Mesothelial cell of epicardium (in vitro differentiated cells): Measurements from ENCODE around the gene GOLT1B. TPM values are rescaled to one million over a fixed set of nuclear protein-coding genes. Genes with fewer than 3 reads are reported as not detected.

Experiments used
- DNase-seq, 2 experiments: peaks; one replicate each; pipeline ENCODE4 v3.0.0; 2021; ENCODE audit warnings: low spot score in 2 of 2; ENCODE audit not compliant: unreplicated experiment in 2 of 2
- H3K27ac Mint-ChIP-seq: 2 replicates; pipeline ENCODE4 v1.8.0; 2021; ENCODE audit warnings: mixed read lengths
- H3K27me3 Mint-ChIP-seq: 2 replicates; pipeline ENCODE4 v1.8.0; 2021; ENCODE audit warnings: low read depth, mixed read lengths
- H3K36me3 Mint-ChIP-seq: 2 replicates; pipeline ENCODE4 v1.8.0; 2021; ENCODE audit warnings: mixed read lengths
- H3K4me1 Mint-ChIP-seq: 2 replicates; pipeline ENCODE4 v1.8.0; 2021; ENCODE audit warnings: mixed read lengths
- H3K4me3 Mint-ChIP-seq: 2 replicates; pipeline ENCODE4 v1.8.0; 2021; ENCODE audit warnings: mild to moderate bottlenecking, moderate library complexity, mixed read lengths
- H3K9me3 Mint-ChIP-seq: 2 replicates; pipeline ENCODE4 v1.8.0; 2021; ENCODE audit warnings: mixed read lengths
- CTCF ChIP-seq: fragments of 200-600 bp; sonication (generic); IDR thresholded peaks from one replicate; pipeline ENCODE4 v1.5.0; 2021; ENCODE audit warnings: antibody characterized with exemption; ENCODE audit not compliant: unreplicated experiment
- total RNA-seq: library from RNA; stranded (reverse); gene quantifications from 3 replicates; pipeline ENCODE4 v1.2.1, GENCODE V29; 2021

GOLT1B gene
- total RNA-seq, 1 donor from 2014 or later, result 29.2 TPM

GRCh38 chr12:21521541-21521940, 20.0 kb downstream of the GOLT1B start:
- Mint-ChIP-seq H3K4me1 (no peaks in the 10 kb centered on the region), H3K27ac (no peak overlapping the region), H3K9me3 (peaks cover 7% of the 10 kb centered on the region), H3K36me3 (no peaks in the 10 kb centered on the region), H3K27me3 (peaks cover 15% of the 10 kb centered on the region), H3K4me3 (no peak overlapping the region)
- TF ChIP-seq CTCF, result no peak
- DNase-seq, result no peak

- no peak for DNase-seq
- no peak overlapping the region for H3K27ac Mint-ChIP-seq
- H3K4me1 Mint-ChIP-seq, result peaks cover 6% of the 10 kb centered on the region
- TF ChIP-seq CTCF, result no peak
- no peak overlapping the region for H3K4me3 Mint-ChIP-seq
- H3K27me3 Mint-ChIP-seq, result peaks cover 31% of the 10 kb centered on the region
- H3K36me3 Mint-ChIP-seq, result no peaks in the 10 kb centered on the region
- H3K9me3 Mint-ChIP-seq, result peaks cover 7% of the 10 kb centered on the region
Measured at GRCh38 chr12:21523148-21523547, 21.6 kb downstream of the GOLT1B start.

GRCh38 chr12:21526053-21526452, 24.5 kb downstream of the GOLT1B start, which contains the start of gene SPX:
SPX (plus strand) TSS chr12:21526296; CDS start chr12:21526473, 177 bp downstream.
- no peak for DNase-seq
- H3K27me3 Mint-ChIP-seq, result peaks cover 56% of the 10 kb centered on the region
- peaks cover 11% of the 10 kb centered on the region for H3K4me1 Mint-ChIP-seq
- peak within 1 kb of the TSS; percentile 58 for H3K4me3 Mint-ChIP-seq
- no peak for TF ChIP-seq CTCF
- peaks cover 7% of the 10 kb centered on the region for H3K9me3 Mint-ChIP-seq
- H3K27ac Mint-ChIP-seq, result no peak within 1 kb of the TSS
- H3K36me3 Mint-ChIP-seq, result no peaks in the 10 kb centered on the region

- Mint-ChIP-seq H3K27me3 (peaks cover 63% of the 10 kb centered on the region), H3K4me3 (peak overlapping the region; percentile 58), H3K9me3 (peaks cover 7% of the 10 kb centered on the region), H3K36me3 (no peaks in the 10 kb centered on the region), H3K27ac (no peak overlapping the region), H3K4me1 (peaks cover 11% of the 10 kb centered on the region)
- TF ChIP-seq CTCF, result no peak
- no peak for DNase-seq
Measured at GRCh38 chr12:21526721-21527345, 25.2 kb downstream of the GOLT1B start.

- Mint-ChIP-seq H3K4me3 (peak overlapping the region; percentile 58), H3K36me3 (no peaks in the 10 kb centered on the region), H3K9me3 (peaks cover 7% of the 10 kb centered on the region), H3K27ac (no peak overlapping the region), H3K4me1 (peaks cover 11% of the 10 kb centered on the region), H3K27me3 (peaks cover 64% of the 10 kb centered on the region)
- DNase-seq, result peak; percentile 36 to 64
- no peak for TF ChIP-seq CTCF
Measured at GRCh38 chr12:21527451-21528180, 26.0 kb downstream of the GOLT1B start.
